AG04449 (cell line): ENCODE results near the gene CGAS.
"Not testable (repeated sequence)": the region's sequence is repeated elsewhere in the genome, so short reads cannot be mapped to it uniquely, and the experiment has no call there.

ENCODE experiments used
- CTCF ChIA-PET: fragments of 350-600 bp; formaldehyde crosslinking; extraction: SDS; loops from one replicate; lab custom pipeline; 2021; ENCODE audit warnings: antibody characterized with exemption; lab: Yijun Ruan, JAX
- POLR2A ChIA-PET: fragments of 400-600, 350-600 bp; formaldehyde crosslinking; extraction: SDS; loops from one replicate; lab custom pipeline; 2020; ENCODE audit warnings: antibody characterized with exemption, inconsistent platforms; lab: Yijun Ruan, JAX
- DNase-seq: peaks from one replicate; pipeline ENCODE4 v3.0.0-alpha.2; 2010; ENCODE audit warnings: low read depth, low spot score
- H3K4me3 ChIP-seq: 2 replicates; pipeline ENCODE4 v1.5.1; 2011; ENCODE audit warnings: low read depth, mild to moderate bottlenecking, control low read depth, low read length
- TF ChIP-seq, protein P1 (sequence below): IDR thresholded peaks from one replicate; pipeline ENCODE4 v1.5.1; 2011; ENCODE audit warnings: mild to moderate bottlenecking, moderate library complexity, low read length, control low read depth, inconsistent platforms; ENCODE audit not compliant: insufficient read depth; ENCODE audit errors: missing control alignments

CGAS gene

DNA sequence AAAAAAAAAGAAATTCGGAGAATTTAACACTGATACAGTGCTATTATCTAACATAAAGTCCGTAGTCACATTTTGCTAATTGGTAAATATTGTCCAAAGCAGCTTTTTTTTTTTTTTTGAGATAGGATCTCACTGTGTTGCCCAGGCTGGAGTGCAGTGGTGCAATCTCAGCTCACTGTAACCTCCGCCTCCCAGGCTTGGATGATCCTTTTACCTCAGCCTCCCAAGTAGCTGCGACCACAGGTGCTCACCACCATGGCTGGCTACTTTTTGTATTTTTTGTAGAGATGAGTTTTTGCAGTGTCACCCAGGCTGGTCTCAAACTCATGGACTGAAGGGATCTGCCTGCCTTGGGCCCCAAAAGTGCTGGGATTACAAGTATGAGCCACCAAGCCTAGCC is 25.3 kb upstream of the CGAS start:
- POLR2A ChIA-PET: no interaction called here
- CTCF ChIA-PET: no interaction called here

DNA sequence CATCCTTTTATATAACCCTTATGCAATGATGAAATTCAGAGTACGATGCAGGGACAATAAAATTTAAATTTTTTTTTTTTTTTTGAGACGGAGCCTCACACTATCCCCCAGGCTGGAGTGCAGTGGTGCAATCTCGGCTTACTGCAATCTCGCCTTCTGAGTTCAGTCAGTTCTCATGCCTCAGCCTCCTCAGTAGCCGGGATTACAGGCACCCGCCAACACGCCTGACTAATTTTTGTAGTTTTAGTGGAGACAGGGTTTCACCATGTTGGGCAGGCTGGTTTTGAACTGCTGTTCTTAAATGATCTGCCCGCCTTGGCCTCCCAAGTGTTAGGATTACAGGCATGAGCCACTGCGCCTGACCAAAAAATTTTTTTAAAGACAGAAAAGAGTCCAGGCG is 24.6 kb upstream of the CGAS start:
- ChIA-PET CTCF (interaction anchor here (0.7 to 2.3 kb wide), 3 partner anchors 132 to 191 kb away, joined by 3 to 7 read pairs (median 3); no protein-coding TSS in a partner anchor), POLR2A (no interaction called here)
- no peak overlapping the region for H3K4me3 ChIP-seq
- DNase-seq: no peak
- TF ChIP-seq, protein P1, sequence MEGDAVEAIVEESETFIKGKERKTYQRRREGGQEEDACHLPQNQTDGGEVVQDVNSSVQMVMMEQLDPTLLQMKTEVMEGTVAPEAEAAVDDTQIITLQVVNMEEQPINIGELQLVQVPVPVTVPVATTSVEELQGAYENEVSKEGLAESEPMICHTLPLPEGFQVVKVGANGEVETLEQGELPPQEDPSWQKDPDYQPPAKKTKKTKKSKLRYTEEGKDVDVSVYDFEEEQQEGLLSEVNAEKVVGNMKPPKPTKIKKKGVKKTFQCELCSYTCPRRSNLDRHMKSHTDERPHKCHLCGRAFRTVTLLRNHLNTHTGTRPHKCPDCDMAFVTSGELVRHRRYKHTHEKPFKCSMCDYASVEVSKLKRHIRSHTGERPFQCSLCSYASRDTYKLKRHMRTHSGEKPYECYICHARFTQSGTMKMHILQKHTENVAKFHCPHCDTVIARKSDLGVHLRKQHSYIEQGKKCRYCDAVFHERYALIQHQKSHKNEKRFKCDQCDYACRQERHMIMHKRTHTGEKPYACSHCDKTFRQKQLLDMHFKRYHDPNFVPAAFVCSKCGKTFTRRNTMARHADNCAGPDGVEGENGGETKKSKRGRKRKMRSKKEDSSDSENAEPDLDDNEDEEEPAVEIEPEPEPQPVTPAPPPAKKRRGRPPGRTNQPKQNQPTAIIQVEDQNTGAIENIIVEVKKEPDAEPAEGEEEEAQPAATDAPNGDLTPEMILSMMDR: no peak

More for the DNA sequence above, 25.3 kb upstream of the CGAS start:
- TF ChIP-seq, protein P1: no peak
- H3K4me3 ChIP-seq: no peak overlapping the region
- no peak for DNase-seq

DNA sequence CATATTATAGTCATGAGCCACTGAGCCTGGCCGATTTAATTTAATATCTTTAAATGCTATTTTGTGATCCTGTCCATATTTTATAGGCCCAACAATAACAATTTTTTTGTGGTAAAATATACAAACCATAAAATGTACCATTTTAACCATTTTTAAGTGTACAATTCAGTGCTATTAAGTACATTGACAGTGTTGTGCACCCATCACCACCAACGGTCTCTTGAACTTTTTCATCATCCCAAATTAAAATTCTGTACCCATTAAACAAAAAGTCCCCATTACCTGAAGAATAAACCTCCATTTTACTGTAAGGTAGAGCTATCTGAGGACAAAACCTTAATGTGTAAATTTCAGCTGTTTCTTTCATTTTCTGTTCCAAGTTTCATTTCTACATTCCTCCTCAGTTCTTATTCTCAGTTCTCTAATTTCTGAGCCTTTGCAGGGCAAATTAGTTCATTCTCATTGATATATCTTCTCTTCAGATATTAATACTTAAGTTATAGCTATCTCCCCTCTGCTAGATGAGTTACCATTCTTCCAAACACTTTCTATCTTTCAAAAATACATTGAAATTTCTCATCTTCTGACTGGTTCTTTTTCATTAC is 19.7 kb upstream of the CGAS start:
- ChIA-PET POLR2A (no interaction called here), CTCF (interaction anchor here (0.7 to 1.5 kb wide), 3 partner anchors 10 to 20 kb away, joined by 3 to 5 read pairs (median 4); partner anchors contain the start of gene MTO1)
- no peak overlapping the region for H3K4me3 ChIP-seq
- TF ChIP-seq, protein P1: no peak
- DNase-seq: no peak

DNA sequence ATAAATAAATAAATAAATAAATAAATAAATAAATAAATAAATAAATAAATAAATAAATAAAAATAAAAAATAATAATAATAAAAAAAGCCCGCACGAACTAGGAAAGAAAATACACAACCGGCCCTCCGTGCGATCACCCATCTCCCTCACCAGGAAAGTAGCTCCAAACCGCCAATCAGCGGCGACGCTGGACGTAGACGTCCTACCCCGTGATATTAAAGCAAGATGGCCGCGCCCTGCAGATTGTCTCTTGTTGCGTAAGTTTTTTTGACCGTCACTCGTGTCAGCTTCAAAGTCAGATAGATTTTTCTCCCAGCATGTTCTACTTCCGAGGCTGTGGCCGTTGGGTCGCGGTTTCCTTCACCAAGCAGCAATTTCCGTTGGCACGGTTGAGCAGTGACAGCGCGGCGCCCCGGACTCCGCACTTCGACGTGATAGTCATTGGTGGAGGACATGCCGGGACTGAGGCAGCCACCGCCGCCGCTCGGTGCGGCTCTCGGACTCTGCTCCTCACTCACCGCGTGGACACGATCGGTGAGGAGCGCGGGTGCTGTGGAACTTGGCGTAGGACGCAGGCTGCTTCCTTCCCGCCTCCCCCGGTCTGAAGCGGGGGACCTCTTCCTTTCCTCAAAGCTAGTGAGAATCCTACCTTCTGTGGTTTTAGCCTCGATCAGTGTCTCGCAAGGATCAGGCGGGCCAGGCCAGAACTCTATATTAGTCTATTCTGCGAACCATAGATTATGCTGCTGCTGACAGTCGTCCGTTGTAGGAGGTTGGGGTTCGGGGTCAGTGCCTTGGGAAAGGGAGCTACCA is 9.6 kb upstream of the CGAS start, which contains the start of gene MTO1:
Gene MTO1, plus strand, starts transcription at position 201 of the 814 bp plus-strand sequence. Its CDS starts 118 bp downstream, at position 319.
- ChIA-PET POLR2A (interaction anchor here (0.6 to 1.9 kb wide), 5 partner anchors 10 to 226 kb away, joined by 3 to 10 read pairs (median 5); partner anchors contain the start of genes CGAS and EEF1A1), CTCF (interaction anchor here (0.7 to 1.8 kb wide), 8 partner anchors 11 to 1749 kb away, joined by 3 to 6 read pairs (median 4); no protein-coding TSS in a partner anchor)
- H3K4me3 ChIP-seq: peak within 1 kb of the TSS; percentile 88
- TF ChIP-seq, protein P1: no peak
- peak; percentile 54 for DNase-seq

DNA sequence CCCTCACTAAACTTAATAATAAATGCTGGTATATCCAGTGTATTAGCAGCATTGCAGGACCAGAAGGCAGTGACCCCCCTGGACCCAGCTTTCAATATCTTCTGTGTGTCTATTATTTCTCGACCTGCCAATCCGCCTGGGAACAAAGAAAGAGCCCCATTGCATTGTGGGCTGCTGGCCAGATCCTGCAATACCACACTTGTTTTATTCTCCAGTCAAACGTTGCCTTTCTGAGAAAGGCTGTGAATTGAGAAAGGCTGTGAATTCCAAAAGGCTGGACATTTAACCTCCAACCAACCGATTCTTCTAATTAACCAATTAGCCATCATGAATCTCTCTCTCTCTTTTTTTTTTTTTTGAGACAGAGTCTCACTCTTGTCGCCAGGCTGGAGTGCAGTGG is 8.0 kb upstream of the CGAS start:
- ChIA-PET CTCF (interaction anchor here (1.5 kb wide), 1 partner anchor 25 kb away, joined by 3 read pairs; no protein-coding TSS in a partner anchor), POLR2A (no interaction called here)
- TF ChIP-seq, protein P1: no peak
- no peak for DNase-seq
- no peak overlapping the region for H3K4me3 ChIP-seq

DNA sequence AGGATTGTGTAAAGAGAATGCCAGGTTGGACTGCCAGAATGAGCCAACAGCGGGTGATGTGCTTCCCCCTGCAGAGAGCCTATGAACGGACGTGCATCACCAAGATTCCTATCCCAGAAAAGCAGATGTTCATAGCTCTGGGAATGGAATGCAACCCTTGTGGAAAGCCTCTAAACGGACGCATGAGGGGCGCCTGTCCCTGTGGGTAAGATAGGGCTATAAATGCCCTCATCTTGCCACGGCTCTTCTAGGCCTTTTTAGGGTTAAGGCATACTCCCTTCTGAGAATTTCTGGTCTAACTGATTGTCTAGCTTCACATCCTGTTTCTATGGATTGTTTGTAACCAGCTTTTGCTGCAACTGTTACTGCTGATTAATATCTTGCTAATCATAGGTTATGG is 7.4 kb upstream of the CGAS start:
- POLR2A ChIA-PET, CTCF ChIA-PET, DNase-seq, H3K4me3 ChIP-seq: not testable (repeated sequence)
